ES-I3 (cell line): ENCODE results near the gene RNF150.
"Not testable (repeated sequence)": the region's sequence is repeated elsewhere in the genome, so short reads cannot be mapped to it uniquely, and the experiment has no call there.

Experiments used
- H3K36me3 ChIP-seq: 2 replicates; pipeline ENCODE4 v1.6.1; 2013; ENCODE audit warnings: mild to moderate bottlenecking, low read length, control low read depth, moderate library complexity; ENCODE audit not compliant: insufficient read depth
- H3K4me1 ChIP-seq: 2 replicates; pipeline ENCODE4 v1.6.1; 2013; ENCODE audit warnings: mild to moderate bottlenecking, control low read depth, low read length; ENCODE audit not compliant: insufficient read depth
- H3K9ac ChIP-seq: 2 replicates; pipeline ENCODE4 v1.6.1; 2013; ENCODE audit warnings: low read depth, mild to moderate bottlenecking, low read length, moderate library complexity
- H3K9me3 ChIP-seq: 2 replicates; pipeline ENCODE4 v1.6.1; 2013; ENCODE audit warnings: mild to moderate bottlenecking, low read length, moderate library complexity; ENCODE audit not compliant: control insufficient read depth, insufficient read depth

Gene RNF150

DNA sequence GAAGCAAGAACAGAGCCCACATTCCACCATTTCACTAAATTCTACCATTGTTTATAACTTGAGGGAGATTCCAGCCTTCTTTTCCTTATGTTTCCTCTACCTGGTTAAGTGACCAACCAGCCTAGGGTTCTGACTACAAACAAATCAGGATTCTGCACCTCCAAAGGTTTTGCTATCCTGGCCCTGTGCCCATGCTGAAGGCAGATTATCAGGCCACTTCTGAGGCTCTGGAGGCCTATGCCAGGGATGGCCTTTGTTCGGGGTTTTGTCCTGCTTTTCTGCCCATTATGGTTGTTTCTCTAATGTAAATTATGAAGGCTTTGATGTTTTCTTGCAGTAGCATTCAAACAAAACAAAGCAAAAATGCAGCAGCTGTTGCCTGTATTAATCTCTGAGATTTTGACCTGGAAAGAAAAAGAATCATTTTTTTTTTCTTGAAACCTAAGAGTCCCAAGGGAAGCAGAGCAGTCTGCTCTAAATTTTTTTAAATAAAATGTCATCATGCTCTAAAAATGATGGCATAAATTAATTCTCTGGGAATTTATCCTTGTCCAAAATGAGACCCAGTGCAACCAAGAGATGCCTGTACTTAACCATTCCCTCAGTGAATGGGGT is 55.6 kb downstream of the RNF150 start:
- H3K4me1 ChIP-seq, result no peaks in the 10 kb centered on the region
- H3K9me3 ChIP-seq, result no peaks in the 10 kb centered on the region
- H3K36me3 ChIP-seq, result no peaks in the 10 kb centered on the region
- no peak overlapping the region for H3K9ac ChIP-seq

DNA sequence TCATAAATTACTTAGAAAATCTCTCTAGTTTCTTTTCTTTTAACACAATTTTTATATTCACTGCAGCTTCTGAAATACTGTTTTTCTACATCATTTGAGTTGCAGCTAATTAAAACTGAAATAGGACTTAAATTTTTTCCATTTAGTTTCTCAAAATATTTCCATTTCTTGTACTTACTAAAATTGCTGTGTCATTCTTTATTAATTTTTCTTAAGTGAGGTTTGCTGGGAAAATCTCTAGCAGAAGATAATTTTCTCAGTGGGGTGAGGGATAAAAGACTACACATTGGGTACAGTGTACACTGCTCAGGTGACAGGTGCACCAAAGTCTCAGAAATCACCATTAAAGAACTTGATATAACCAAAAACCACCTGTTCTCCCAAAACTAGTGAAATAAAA is 57.7 kb downstream of the RNF150 start:
- Histone ChIP-seq H3K9ac (no peak overlapping the region), H3K36me3 (no peaks in the 10 kb centered on the region), H3K4me1 (no peaks in the 10 kb centered on the region), H3K9me3 (no peaks in the 10 kb centered on the region)

DNA sequence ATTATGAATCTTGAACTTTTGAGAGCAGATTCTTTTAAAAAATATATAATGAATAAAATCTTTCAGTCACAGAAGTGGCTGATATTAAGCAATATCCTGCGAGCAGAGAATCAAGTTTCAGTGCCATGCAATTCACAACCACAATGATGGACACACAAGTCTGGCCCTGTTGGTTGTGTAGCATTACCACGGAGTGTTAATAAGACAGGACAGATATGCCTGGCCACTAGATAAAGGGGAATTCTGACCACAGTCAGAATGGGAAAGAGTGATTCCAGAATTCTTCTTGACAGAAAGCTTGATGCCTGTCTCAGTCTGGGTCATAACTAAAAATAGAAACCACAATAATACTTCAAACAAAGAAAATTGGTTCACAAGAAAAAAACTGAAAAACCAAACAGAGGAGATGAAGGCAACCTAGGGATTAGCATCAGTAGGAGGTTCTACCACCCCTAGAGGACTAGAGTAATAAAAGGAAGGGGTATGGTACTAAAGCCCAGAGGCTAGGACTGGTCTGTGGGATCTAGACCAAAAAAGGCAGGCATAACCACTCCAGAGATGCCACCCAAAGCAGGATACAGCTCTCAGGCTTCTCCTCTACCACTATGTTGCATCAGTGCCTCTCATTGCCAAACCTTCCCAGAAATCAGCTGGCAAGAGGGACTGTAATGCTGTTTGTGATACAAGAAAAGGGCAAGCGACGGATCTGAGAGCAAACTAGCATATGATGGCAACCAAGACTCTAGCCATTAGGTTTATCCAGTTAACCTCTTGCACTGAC is 59.0 kb downstream of the RNF150 start:
- H3K9me3 ChIP-seq, result no peaks in the 10 kb centered on the region
- no peak overlapping the region for H3K9ac ChIP-seq
- no peaks in the 10 kb centered on the region for H3K36me3 ChIP-seq
- no peaks in the 10 kb centered on the region for H3K4me1 ChIP-seq

DNA sequence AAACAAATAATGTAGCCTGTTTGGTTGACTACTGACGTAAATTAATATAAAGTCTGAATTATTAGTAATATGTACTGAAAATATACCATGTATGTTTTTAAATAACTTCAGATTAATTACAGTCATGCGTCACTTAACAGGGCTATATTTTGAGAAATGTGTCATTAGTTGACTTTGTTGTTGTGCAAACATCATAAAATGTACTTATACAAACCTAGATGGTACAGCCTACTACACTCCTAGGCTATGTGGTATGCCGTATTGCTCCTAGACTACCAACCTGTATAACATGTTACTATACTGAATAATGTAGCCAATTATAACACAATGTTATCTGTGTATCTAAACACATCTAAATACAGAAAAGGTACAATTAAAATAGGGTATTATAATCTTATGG is 66.6 kb downstream of the RNF150 start:
- H3K36me3 ChIP-seq, result no peaks in the 10 kb centered on the region
- no peak overlapping the region for H3K9ac ChIP-seq
- H3K4me1 ChIP-seq, result no peaks in the 10 kb centered on the region
- H3K9me3 ChIP-seq, result no peaks in the 10 kb centered on the region

DNA sequence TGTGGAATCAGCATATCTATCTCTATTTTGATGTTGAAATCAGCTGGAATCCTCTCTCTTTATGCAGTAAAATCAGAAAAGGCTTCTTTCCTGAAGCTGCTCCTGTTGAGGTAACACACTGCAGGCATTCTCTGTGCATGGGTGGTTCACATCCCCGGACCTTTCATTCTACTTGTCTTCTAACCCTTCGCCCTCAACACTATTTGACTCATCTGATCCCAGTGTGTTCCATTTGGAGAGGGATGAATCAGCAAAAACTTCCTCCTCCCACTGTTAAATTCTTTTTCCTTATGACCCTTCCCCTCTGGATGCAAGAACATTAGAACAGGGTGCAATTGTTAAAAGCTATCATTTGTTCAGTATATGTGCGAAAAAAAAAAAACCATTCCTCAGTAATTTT is 67.4 kb downstream of the RNF150 start:
- H3K9me3 ChIP-seq, result no peaks in the 10 kb centered on the region
- H3K4me1 ChIP-seq, result no peaks in the 10 kb centered on the region
- H3K36me3 ChIP-seq, result no peaks in the 10 kb centered on the region
- H3K9ac ChIP-seq, result no peak overlapping the region

DNA sequence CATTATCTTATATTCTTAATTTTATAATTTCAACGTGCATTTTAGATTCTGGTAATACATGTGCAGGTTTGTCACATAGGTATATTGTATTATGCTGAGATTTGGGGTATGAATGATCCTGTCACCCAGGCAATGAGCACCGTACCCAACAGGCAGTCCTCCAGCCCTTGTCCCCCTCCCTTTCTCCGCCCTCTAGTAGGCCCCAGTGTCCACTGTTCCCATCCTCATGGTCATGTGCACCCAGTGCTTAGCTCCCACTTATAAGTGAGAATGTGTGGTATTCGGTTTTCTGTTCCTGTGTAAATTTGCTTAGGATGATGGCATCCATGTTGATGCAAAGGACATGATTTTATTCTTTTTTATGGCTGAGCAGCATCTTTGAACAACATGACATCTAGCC is 70.6 kb downstream of the RNF150 start:
- no peaks in the 10 kb centered on the region for H3K9me3 ChIP-seq
- H3K9ac ChIP-seq, result no peak overlapping the region
- no peaks in the 10 kb centered on the region for H3K4me1 ChIP-seq
- H3K36me3 ChIP-seq, result no peaks in the 10 kb centered on the region

DNA sequence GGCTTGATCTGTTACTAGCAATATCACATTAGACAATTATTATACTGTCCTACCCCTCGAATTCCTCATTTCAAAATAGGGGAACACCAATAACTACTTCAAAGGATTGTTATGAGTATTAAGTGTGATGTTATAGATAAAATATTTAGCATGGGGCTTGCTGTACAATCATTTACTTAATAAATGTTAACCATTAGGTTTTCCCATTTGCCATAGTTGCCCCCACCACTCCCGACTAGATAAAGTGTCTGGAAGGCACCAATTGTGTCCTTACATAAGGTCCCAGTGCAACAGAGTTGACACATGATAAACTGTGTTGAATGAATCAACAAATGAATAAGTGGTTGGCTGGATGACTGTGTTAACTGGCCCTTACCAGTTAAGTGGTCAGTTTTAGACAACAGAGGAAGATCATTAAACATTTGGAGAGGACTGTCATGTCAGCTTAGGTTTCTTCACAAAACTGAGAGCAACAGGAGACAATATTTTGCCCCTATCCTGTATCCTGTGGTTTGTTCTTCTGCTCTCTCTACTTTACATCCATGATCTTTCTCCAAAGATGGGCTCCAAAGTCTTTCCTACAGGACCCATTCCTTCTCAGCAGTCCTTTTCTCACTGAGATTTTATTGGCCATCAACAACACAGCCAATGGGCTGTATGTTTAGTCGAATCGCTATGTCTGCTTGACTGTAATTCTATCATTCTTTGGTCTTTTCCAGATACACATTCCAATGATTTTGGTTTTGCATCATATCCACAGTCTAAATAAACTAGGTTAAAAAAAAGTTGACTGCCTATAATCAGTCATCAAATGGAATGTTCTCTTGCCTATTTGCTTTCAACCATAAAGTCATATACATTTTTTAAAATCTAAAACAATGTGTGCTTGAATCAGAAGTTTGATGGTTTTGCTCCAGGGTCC is 74.4 kb downstream of the RNF150 start:
- Histone ChIP-seq H3K9ac (no peak overlapping the region), H3K36me3 (no peaks in the 10 kb centered on the region), H3K4me1 (no peaks in the 10 kb centered on the region), H3K9me3 (no peaks in the 10 kb centered on the region)

DNA sequence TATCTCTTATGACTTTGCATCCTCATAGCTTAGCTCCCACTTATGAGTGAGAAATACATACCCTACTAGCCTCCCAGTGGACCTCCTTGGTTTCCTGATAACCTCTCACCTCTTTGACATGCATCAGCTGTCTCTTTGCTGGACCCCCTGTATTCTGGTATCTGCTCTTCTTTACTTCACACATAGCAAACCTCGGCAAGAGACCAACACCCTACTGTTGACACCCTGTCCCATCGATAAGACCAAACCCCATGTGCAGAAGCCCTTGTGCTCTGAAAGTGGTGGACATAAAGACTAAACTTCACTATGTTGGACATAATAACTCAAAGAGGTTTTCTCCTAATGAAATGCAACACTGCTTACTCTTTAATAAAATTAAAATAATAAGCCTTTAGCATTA is 75.7 kb downstream of the RNF150 start:
- Histone ChIP-seq H3K9me3 (no peaks in the 10 kb centered on the region), H3K36me3 (no peaks in the 10 kb centered on the region), H3K4me1 (no peaks in the 10 kb centered on the region), H3K9ac (no peak overlapping the region)

DNA sequence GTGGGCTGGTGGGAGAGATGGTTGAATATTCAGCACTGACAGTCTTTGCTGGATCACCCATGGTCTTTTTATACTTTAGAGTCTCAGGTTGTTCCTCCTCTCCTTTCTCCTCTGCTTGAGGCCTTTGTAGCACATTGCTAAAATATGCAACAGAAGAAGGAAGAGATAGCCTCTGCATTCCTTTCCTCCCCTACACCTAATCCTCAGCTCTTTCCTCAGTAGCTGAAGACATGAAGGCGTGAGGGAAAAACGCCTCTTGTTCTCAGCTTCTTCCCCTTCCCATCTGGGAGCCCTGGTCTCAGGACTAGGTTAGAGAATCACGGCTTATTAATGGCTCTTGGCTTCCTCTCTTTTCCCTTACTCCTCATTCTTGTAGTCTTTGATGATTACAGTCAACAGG is 76.8 kb downstream of the RNF150 start:
- Histone ChIP-seq H3K9me3 (no peaks in the 10 kb centered on the region), H3K36me3 (no peaks in the 10 kb centered on the region), H3K9ac (no peak overlapping the region), H3K4me1 (no peaks in the 10 kb centered on the region)

DNA sequence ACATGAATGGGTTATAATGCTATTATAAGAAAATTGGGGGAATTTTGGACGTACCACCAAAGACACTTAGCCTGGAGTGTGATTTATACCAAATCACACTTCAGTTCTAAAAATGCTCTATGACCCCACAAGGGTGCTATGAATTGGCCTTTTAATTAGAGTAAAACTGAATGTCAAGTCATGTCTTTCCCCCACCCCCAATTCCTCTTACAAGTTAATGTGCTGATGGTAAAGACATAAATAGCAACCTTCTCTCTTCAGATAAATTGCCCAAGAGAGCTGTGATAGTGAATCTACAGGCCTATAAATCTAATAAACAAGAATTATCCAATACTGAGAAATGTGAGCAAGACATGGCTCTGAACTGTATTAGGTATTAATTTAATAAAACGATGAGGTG is 78.8 kb downstream of the RNF150 start:
- no peaks in the 10 kb centered on the region for H3K4me1 ChIP-seq
- H3K9ac ChIP-seq, result no peak overlapping the region
- no peaks in the 10 kb centered on the region for H3K9me3 ChIP-seq
- no peaks in the 10 kb centered on the region for H3K36me3 ChIP-seq

DNA sequence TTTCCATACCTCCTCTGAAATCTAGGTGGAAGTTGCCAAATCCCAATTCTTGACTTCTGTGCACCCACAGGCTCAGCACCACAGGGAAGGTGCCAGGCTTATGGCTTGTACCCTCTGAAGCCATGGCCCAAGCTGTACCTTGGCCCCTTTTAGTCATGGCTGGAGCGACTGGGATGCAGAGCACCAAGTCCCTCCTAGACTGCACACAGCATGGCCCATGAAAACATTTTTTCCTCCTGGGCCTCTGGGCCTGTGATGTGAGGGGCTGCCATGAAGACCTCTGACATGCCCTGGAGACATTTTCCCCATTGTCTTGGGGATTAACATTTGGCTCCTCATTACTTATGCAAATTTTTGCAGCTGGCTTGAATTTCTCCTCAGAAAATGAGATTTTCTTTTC is 82.3 kb downstream of the RNF150 start:
- H3K36me3 ChIP-seq, H3K9me3 ChIP-seq, H3K4me1 ChIP-seq, H3K9ac ChIP-seq: not testable (repeated sequence)

DNA sequence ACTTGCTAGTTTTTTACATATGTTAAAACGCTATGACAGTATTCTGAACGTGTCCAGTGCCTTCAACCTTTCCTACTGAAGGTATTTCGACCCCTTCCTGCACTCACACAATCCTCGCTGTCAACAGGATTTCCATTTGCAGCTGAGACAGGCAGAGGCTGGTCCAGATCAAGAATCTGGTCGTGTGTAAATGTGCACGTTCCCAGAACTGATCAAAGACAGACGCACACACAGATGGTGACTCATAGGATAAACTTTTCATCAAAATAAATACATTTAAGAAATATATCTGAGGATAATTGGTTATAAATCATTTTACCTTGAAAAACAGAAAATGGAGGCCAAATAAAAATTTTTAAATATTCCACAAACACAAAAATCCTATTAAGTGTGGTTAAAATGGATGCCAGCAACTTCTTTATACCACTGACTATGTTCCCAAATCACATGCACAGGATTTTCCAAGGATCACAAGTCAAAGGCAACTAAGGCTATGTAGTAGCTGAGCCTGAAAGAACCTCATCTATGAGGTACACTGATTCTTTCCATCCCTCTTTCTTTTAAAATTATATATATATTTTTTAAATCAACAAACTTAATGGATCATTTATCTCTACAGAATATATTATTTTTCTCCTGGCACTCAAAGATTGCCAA is 85.9 kb downstream of the RNF150 start:
- H3K4me1 ChIP-seq, result no peaks in the 10 kb centered on the region
- no peaks in the 10 kb centered on the region for H3K36me3 ChIP-seq
- H3K9ac ChIP-seq, result no peak overlapping the region
- no peaks in the 10 kb centered on the region for H3K9me3 ChIP-seq

DNA sequence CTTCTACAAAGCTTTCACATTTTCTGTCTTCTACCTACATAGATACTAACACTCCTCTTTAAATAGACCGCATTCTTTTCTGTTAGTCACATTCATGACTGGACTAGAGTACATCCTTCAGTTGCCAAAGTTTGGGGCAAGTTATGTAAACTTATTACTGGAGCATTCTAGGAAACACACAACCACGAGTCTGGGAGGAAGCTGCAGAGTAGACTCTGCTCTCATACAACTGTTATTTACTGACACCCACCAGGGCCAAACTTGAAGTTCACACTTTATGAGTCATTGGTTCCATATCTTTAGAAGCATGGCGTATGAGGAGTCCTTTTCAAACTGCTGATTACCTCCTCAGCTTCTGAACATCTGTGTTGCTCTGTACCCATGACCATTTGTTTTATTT is 87.0 kb downstream of the RNF150 start:
- Histone ChIP-seq H3K4me1 (no peaks in the 10 kb centered on the region), H3K9me3 (no peaks in the 10 kb centered on the region), H3K9ac (no peak overlapping the region), H3K36me3 (no peaks in the 10 kb centered on the region)

DNA sequence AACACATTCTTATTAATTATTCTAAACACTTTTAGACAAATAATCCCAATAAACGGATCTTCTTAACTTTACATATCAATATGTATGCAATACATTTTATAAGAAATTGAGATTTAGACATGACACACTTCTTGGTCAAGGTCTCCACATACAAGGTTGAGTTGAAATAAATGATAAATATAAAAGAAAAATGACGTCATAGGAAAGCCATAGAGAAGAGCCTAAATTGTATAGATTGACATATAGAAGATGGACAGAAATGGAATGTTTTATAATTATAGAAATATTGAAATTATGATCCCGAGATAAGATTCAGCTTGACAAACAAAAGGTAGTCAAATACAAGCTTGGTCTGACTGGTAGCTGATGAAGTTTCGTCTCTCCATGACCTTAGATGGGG is 87.4 kb downstream of the RNF150 start:
- no peaks in the 10 kb centered on the region for H3K4me1 ChIP-seq
- H3K9me3 ChIP-seq, result no peaks in the 10 kb centered on the region
- H3K36me3 ChIP-seq, result no peaks in the 10 kb centered on the region
- H3K9ac ChIP-seq, result no peak overlapping the region
